HCEC 1CT (cell line): ENCODE measurements around the gene ANK2.
A peak's percentile ranks its signal among the peaks of the same experiment; 100 is the strongest.

ENCODE experiments used
- DNase-seq: peaks from one replicate; pipeline ENCODE4 v3.0.0-alpha.2; 2017

The ANK2 gene

GRCh38 chr4:113293043-113293560 is 243.6 kb downstream of the ANK2 start:
- no peak for DNase-seq

GRCh38 chr4:113293674-113294073 is 244.2 kb downstream of the ANK2 start:
- DNase-seq = no peak

- no peak for DNase-seq
Measured at GRCh38 chr4:113294908-113295307, 245.5 kb downstream of the ANK2 start.

GRCh38 chr4:113300471-113300928 is 251.0 kb downstream of the ANK2 start:
- peak; percentile 34 for DNase-seq

- DNase-seq = no peak
Measured at GRCh38 chr4:113302051-113302450, 252.6 kb downstream of the ANK2 start.

- no peak for DNase-seq
Measured at GRCh38 chr4:113303315-113303714, 253.9 kb downstream of the ANK2 start.

GRCh38 chr4:113311047-113311446 is 261.6 kb downstream of the ANK2 start:
- DNase-seq = no peak

- no peak for DNase-seq
Measured at GRCh38 chr4:113312529-113312928, 263.1 kb downstream of the ANK2 start.

GRCh38 chr4:113314426-113314825 is 265.0 kb downstream of the ANK2 start:
- no peak for DNase-seq

GRCh38 chr4:113316879-113317278 is 267.4 kb downstream of the ANK2 start:
- DNase-seq = no peak

GRCh38 chr4:113317523-113317922 is 268.1 kb downstream of the ANK2 start:
- no peak for DNase-seq

GRCh38 chr4:113322736-113323135 is 273.3 kb downstream of the ANK2 start:
- DNase-seq = no peak

- DNase-seq = peak; percentile 3
Measured at GRCh38 chr4:113325876-113326615, 276.6 kb downstream of the ANK2 start.

- peak; percentile 19 for DNase-seq
Measured at GRCh38 chr4:113327494-113327893, 278.0 kb downstream of the ANK2 start.

GRCh38 chr4:113328514-113328913 is 279.1 kb downstream of the ANK2 start:
- no peak for DNase-seq

GRCh38 chr4:113330200-113330599 is 280.7 kb downstream of the ANK2 start:
- no peak for DNase-seq

GRCh38 chr4:113331811-113332210 is 282.4 kb downstream of the ANK2 start:
- no peak for DNase-seq

- DNase-seq = no peak
Measured at GRCh38 chr4:113332701-113333100, 283.2 kb downstream of the ANK2 start.

GRCh38 chr4:113335746-113336145 is 286.3 kb downstream of the ANK2 start:
- no peak for DNase-seq

GRCh38 chr4:113336556-113336955 is 287.1 kb downstream of the ANK2 start:
- DNase-seq = no peak

- no peak for DNase-seq
Measured at GRCh38 chr4:113339430-113339813, 290.0 kb downstream of the ANK2 start.

- DNase-seq = no peak
Measured at GRCh38 chr4:113344100-113344499, 294.6 kb downstream of the ANK2 start.

- DNase-seq = no peak
Measured at GRCh38 chr4:113347245-113347644, 297.8 kb downstream of the ANK2 start.

GRCh38 chr4:113349430-113349829 is 300.0 kb downstream of the ANK2 start:
- no peak for DNase-seq

GRCh38 chr4:113350576-113350975 is 301.1 kb downstream of the ANK2 start:
- DNase-seq = no peak
